T-helper 2 cell treated with Interferon-gamma antibody and Interleukin-4, amounts not matched to agents 5 μg/mL and 100 μg/mL, for 36 hours (primary cell): ENCODE data around the gene NUFIP1.

Source experiments
- DNase-seq: peaks from one replicate; pipeline ENCODE4 v3.0.0; 2021; ENCODE audit warnings: low spot score
- H3K27ac Mint-ChIP-seq: one replicate; pipeline ENCODE4 v1.8.0; 2021; ENCODE audit warnings: mild to moderate bottlenecking, mixed read lengths
- H3K27me3 Mint-ChIP-seq: one replicate; pipeline ENCODE4 v1.8.0; 2021; ENCODE audit warnings: low read depth, mixed read lengths
- H3K36me3 Mint-ChIP-seq: one replicate; pipeline ENCODE4 v1.8.0; 2021; ENCODE audit warnings: low read depth, mixed read lengths
- H3K4me1 Mint-ChIP-seq: one replicate; pipeline ENCODE4 v1.8.0; 2021; ENCODE audit warnings: low read depth, mixed read lengths
- H3K4me3 Mint-ChIP-seq: one replicate; pipeline ENCODE4 v1.8.0; 2022; ENCODE audit warnings: mild to moderate bottlenecking, moderate library complexity, mixed read lengths
- H3K9me3 Mint-ChIP-seq: one replicate; pipeline ENCODE4 v1.8.0; 2021; ENCODE audit warnings: mixed read lengths

The NUFIP1 gene

DNA sequence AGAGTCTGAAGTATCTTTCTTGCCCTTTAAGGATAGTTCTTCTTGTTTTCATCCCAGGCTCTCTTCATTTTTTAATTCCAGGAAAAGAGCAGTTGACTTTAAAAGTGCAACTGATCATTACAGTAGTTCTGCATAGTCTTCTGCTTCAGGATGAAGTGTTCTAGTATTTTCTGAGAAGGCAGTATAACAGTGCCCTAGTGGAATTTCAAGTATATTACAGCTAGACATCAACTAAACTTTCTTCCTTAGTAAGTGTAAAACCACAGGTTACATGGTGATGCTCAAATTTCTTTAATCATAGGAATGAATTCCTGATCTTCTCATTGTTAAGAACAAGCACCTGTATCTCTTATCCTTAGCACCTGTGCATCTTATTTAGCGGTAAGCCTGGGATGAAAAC lies 10.9 kb downstream of the NUFIP1 start:
- Mint-ChIP-seq H3K27ac (no peak overlapping the region), H3K4me3 (no peak overlapping the region), H3K27me3 (no peaks in the 10 kb centered on the region), H3K36me3 (peaks cover 21% of the 10 kb centered on the region), H3K9me3 (no peaks in the 10 kb centered on the region), H3K4me1 (peaks cover 3% of the 10 kb centered on the region)
- no peak for DNase-seq

DNA sequence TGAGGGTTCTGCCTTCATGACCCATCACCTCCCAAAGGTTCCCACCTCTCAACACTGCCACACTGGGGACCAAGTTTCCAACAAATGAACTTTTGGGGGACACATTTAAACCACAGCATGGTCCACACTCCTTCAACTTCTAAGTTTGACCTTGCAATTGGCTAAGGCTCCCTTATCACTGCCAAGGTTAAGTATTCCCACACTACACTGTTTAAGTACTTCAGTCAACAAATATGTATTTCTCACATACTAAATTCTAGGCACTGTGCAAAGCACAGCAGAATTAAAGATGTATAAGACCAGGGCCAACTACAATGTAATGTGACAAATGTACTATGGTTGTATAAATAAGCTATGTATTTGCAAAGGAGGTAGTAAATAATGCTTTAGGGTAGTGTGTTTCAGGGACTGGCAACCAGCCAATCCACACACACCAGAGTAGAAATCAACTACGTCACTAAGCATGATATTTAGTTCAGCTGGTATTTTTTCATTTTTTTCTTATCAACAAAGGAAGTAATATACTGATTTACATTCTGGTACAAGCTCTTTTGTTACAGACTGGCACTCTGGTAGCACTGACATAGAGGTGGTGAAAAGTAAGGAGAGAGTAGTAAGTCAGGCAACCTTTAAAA lies 12.2 kb downstream of the NUFIP1 start:
- Mint-ChIP-seq H3K27ac (no peak overlapping the region), H3K36me3 (peaks cover 16% of the 10 kb centered on the region), H3K4me3 (no peak overlapping the region), H3K27me3 (no peaks in the 10 kb centered on the region), H3K9me3 (no peaks in the 10 kb centered on the region), H3K4me1 (no peaks in the 10 kb centered on the region)
- no peak for DNase-seq

DNA sequence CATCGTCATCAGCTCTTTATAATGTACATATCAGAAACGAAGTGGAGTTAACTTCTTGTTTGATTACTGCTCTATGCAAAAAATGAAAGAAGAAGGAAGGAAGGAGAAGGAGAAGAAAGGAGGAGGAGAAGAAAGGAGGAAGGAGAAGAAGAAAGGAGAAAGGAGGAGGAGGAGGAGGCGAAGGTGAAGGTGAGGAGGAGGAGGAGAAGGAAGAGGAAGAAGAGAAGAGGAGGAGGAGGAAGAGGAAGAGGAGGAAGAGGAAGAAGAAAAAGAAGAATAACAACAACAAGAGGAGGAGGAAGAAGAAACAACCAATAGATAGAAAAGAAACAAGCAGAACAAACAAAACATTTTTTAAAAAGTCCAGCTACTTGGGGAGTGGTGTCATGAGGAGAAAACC lies 13.1 kb downstream of the NUFIP1 start:
- Mint-ChIP-seq H3K27ac (no peak overlapping the region), H3K36me3 (peaks cover 16% of the 10 kb centered on the region), H3K4me1 (no peaks in the 10 kb centered on the region), H3K9me3 (no peaks in the 10 kb centered on the region), H3K27me3 (no peaks in the 10 kb centered on the region), H3K4me3 (no peak overlapping the region)
- DNase-seq = no peak

DNA sequence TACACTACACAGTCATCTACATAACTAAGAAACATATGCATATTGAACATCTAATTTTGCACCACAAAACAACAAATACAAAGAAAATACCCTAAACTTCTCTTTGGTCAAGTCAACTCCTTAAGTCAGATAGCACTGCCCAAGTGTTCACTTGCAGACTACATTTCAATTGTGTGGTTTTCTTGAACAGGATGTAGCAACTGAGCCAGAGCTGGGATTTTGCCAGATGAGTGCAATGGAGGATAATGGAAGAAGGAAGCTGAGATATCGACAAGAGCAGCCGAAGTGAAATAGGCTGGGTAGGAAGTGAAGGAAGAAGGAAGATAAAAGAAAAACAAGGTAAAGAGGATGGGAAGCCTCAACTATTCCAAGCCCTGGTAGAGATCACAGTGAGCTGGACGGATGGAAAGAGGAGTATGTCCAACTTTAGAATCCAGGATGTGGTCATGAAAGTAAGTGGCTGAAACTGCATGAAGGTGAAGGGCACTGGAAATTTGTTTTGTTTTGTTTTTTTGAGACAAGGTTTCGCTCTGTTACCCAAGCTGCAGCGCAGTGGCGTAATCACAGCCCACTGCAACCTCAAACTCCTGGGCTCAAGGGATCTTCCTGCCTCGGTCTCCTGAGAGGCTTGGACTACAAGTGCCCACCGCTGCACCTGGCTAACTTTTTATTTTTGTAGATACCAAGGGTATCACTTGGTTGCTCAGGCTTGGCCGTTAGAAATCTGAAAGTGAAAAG lies 15.0 kb downstream of the NUFIP1 start:
- Mint-ChIP-seq H3K4me3 (no peak overlapping the region), H3K36me3 (peaks cover 13% of the 10 kb centered on the region), H3K9me3 (no peaks in the 10 kb centered on the region), H3K4me1 (no peaks in the 10 kb centered on the region), H3K27ac (no peak overlapping the region), H3K27me3 (no peaks in the 10 kb centered on the region)
- DNase-seq = no peak

DNA sequence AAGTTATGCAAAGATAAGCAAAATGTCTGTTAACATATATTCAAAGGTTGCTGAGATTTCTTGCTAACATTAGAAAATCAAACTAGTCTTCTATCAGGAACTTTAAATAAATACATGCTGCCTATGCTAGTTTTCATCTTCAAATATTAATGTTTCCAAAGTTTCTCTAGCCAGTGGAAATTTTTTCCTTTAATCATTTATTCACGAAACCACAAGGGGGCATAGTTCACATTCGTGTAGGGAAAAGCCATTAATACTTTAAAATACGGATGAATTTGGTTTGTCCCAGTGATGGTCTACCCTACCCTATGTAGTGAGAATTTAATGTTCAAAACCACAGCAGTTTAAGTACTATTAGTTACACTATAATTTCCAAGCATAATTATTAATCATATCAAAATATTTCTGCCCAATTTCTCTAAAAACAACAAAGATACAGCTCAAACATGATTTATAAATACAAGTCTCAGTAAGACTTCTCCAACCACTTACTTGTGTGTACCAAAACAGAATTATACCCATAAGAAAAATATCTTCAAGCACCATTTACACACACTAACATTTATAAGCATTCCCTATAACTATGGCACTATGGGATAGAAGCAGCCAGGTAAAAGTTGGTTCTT lies 16.2 kb downstream of the NUFIP1 start:
- Mint-ChIP-seq H3K27me3 (no peaks in the 10 kb centered on the region), H3K4me1 (peaks cover 2% of the 10 kb centered on the region), H3K27ac (no peak overlapping the region), H3K4me3 (no peak overlapping the region), H3K9me3 (no peaks in the 10 kb centered on the region), H3K36me3 (peaks cover 6% of the 10 kb centered on the region)
- DNase-seq = no peak

DNA sequence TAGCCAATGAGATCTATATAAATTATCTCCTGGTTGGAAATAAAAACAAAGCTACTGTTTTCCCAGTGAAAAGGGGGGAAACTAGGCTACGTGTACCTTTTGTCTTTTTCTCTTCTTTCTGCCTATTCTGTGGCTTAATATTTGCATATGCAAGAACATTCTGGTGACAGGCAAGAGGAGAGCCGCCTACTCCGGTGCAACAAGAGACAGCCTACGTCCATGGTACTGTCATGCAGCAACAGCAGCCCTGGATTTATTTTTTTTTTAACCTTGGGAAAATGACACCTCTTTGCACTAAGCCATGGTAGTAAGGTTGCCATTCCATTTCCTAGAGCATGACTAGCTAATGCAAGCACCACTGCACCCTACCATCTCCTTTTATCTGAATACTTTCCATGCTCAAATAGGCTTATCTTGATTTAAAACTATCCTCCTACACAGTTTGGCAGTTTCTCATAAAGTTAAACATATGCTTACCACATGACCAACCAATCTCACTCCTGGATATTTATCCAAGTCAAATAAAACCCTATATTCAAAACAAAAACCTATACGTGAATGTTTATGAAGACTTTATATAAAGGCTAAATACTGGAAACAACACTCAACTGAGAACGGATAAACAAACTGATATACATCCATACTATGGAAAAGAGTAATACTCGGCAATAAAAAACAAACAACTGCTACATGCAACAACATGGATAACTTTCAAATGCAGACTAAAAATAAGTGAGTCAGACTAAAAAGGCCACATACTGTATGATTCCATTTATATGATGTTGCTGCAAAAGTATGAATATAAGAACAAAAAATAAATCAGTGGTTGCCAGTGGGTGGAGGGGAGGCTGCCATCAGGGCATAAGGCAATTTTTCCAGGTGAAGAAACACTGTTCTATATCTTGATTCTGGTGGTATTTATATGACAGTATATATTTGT lies 17.3 kb downstream of the NUFIP1 start:
- Mint-ChIP-seq H3K27ac (no peak overlapping the region), H3K27me3 (no peaks in the 10 kb centered on the region), H3K4me1 (peaks cover 3% of the 10 kb centered on the region), H3K36me3 (peaks cover 9% of the 10 kb centered on the region), H3K4me3 (no peak overlapping the region), H3K9me3 (no peaks in the 10 kb centered on the region)
- DNase-seq = no peak

DNA sequence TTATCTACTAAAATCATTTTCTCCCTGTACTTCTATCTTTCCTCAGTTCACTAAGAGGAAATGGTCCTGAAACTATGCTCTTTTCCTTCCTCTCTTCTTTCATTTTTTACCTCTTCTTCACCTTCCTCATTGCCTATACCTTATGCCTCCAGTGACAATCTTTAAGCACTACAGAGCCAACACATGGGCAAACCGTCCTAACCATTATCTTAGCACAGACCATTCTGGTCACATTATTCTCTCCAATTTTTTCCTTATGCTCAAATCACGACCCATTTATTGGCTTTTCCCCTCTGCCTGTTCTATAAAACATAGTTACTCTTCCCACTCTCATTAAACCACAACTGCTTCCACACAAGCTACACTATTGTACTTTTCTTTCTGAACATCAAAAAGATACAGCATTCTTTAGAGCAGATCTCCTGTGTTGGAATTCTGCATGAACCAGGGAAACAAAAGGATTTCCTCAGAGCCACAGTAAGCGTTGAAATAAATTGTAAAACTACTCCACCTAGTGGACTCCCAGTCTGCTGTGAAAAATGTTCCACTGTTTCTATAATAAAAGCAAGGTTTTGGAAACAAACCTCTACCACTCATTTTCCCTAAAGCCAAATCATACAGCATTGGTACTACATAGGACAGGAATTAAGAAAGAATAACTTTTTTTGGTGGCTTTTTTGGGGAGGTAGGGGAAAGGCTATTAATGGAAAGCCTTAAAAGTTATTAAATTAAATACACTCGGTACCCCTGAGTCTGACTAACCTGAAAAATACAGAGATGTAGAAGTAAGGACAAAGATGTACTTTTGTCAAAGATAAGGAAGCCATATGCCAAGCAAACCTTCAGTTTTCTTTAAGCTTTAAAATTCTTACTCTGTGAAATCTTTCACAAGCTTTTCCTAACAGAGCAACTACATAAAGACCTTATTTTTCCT lies 19.5 kb downstream of the NUFIP1 start:
- peaks cover 18% of the 10 kb centered on the region for H3K36me3 Mint-ChIP-seq
- no peak for DNase-seq
- H3K9me3 Mint-ChIP-seq = peaks cover 5% of the 10 kb centered on the region
- H3K27me3 Mint-ChIP-seq = no peaks in the 10 kb centered on the region
- H3K4me1 Mint-ChIP-seq = peaks cover 3% of the 10 kb centered on the region
- no peak overlapping the region for H3K4me3 Mint-ChIP-seq
- no peak overlapping the region for H3K27ac Mint-ChIP-seq

DNA sequence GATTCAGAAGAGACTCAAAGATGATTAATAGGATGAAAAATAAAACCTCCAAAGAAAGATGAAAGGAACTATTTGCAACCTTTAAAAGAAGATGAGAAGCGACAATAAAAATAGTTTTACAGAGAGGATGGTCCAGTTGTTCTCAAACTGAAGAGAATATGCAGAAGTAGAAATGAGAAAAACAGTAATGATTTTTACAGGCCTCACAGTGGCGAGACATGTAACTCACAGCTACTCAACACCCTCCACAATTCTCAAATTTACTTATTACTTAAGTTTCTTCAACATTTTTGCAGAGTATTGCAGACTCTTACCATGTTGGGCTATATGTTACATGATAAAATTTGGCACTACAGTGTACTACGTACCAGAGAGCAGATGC lies 20.8 kb downstream of the NUFIP1 start:
- Mint-ChIP-seq H3K4me3 (no peak overlapping the region), H3K4me1 (peaks cover 3% of the 10 kb centered on the region), H3K27ac (no peak overlapping the region), H3K9me3 (peaks cover 10% of the 10 kb centered on the region), H3K36me3 (peaks cover 32% of the 10 kb centered on the region), H3K27me3 (no peaks in the 10 kb centered on the region)
- no peak for DNase-seq

DNA sequence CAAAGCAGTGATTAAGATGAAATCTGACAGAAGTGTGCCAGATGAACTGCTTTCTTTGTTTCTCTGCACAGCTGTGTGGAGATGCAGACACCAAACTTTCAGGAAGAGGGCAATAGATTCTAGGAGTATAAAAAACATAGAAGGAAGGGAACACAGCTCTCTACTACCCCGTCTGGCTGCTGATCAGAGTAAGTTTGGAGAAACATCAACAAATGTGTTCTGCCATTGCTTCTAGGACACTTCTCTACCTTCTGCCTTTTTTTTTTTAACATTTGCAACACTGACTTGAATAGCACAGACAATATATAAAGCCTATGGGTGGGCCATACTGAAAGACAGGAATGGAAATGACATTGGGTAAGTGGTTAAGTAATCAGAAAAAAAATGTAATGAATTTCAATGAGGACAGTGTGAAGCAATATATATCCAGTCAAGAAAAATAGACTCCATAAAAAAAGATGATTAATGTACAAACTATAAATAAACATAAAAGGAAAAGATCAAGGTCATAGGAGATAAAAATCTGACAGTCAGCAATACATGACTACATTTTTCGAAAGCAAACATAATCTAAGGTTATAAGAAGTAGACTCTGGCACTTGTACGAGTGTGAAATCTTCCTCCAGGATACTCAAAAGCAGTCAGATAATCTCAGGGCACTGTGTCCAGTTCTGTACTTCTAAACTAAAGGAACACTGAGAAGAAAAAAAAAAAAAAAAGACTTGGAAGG lies 21.4 kb downstream of the NUFIP1 start:
- H3K4me3 Mint-ChIP-seq = no peak overlapping the region
- no peak for DNase-seq
- H3K27me3 Mint-ChIP-seq = no peaks in the 10 kb centered on the region
- H3K9me3 Mint-ChIP-seq = peaks cover 14% of the 10 kb centered on the region
- H3K4me1 Mint-ChIP-seq = peaks cover 3% of the 10 kb centered on the region
- H3K36me3 Mint-ChIP-seq = peaks cover 36% of the 10 kb centered on the region
- no peak overlapping the region for H3K27ac Mint-ChIP-seq

DNA sequence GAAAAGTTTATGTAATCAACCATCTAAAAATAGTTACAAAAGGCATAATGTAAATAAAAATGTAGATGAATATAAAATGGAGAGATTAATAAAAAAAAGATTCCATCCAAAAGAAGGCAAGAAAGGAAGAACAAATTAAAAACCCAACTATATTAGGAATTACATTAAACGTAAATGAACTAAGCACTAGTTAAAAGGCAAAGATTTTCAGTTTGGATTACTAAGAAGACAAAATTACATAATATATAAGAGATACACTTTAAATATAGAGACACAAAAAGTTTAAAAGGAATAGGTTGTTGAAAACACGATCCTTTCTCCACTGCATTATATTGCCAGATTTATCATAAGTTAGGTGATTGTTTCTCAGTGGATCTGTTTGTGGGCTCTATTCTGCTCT lies 27.3 kb downstream of the NUFIP1 start:
- H3K27ac Mint-ChIP-seq = no peak overlapping the region
- no peaks in the 10 kb centered on the region for H3K27me3 Mint-ChIP-seq
- peaks cover 51% of the 10 kb centered on the region for H3K36me3 Mint-ChIP-seq
- no peaks in the 10 kb centered on the region for H3K4me1 Mint-ChIP-seq
- peaks cover 29% of the 10 kb centered on the region for H3K9me3 Mint-ChIP-seq
- no peak for DNase-seq
- no peak overlapping the region for H3K4me3 Mint-ChIP-seq

DNA sequence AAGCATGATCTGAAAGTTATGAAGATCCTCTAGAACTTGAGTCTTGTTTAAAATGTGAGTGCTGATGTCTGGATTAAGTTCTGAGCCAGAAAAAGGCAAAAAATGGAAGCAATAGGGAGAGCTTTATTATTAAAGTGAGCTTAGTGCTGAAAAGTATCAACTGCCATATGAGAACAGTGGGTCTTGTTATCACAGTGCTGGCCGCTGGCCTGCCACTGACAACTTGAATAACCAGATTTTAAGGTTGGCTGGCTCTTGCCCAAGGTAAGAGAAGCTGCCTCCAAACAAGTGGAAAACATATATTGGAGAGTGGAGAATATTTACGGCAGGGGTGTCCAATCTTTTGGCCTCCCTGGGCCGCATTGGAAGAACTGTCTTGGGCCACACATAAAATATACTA lies 33.9 kb downstream of the NUFIP1 start:
- Mint-ChIP-seq H3K36me3 (peaks cover 6% of the 10 kb centered on the region), H3K4me1 (no peaks in the 10 kb centered on the region), H3K9me3 (no peaks in the 10 kb centered on the region), H3K27me3 (no peaks in the 10 kb centered on the region), H3K4me3 (no peak overlapping the region), H3K27ac (no peak overlapping the region)
- no peak for DNase-seq

DNA sequence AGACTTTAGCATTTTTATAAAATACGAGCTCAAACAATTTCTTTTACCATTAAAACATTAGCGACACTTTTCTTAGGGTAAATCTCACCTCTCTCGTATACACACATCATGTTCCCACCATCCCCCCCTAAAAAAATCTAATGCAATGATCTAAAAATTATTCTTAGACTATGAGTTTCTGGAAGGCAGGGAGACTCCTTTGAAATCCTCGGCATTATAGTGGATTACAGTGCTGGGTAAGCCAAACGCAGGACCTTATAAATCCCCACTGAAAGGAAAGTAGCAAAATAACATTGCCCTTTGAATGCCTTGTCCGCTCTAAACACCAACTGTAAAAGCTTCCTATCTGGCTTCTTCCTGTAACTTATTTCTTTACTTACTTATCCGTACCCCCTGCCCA lies 35.0 kb downstream of the NUFIP1 start:
- peaks cover 4% of the 10 kb centered on the region for H3K36me3 Mint-ChIP-seq
- no peak for DNase-seq
- H3K27ac Mint-ChIP-seq = no peak overlapping the region
- H3K4me3 Mint-ChIP-seq = no peak overlapping the region
- no peaks in the 10 kb centered on the region for H3K9me3 Mint-ChIP-seq
- H3K4me1 Mint-ChIP-seq = no peaks in the 10 kb centered on the region
- no peaks in the 10 kb centered on the region for H3K27me3 Mint-ChIP-seq
